GM23338 (cell line): Measurements from ENCODE around the gene MAPK6. TPM values are rescaled to one million over a fixed set of nuclear protein-coding genes. Genes with fewer than 3 reads are reported as not detected.

Experiments
- ATAC-seq: fragments of 200-7000 bp; cut with Tn5 transposase; 3 replicates; pipeline ENCODE4 v1.9.1; 2020
- DNase-seq: peaks from one replicate; pipeline ENCODE4 v3.0.0-alpha.2; 2015; ENCODE audit warnings: low spot score
- H2AFZ ChIP-seq: fragments of 200-600 bp; sonication (generic); 2 replicates; pipeline ENCODE4 v1.8.0; 2016; ENCODE audit warnings: antibody characterized with exemption, mild to moderate bottlenecking, moderate library complexity
- H3F3A ChIP-seq: fragments of 200-600 bp; sonication (generic); replicated peaks from 2 replicates; pipeline ENCODE4 v1.8.0; 2017; ENCODE audit warnings: antibody characterized with exemption, mixed run types, low read depth
- H3K27ac ChIP-seq: fragments of 200-600 bp; sonication (generic); 2 replicates; pipeline ENCODE4 v1.6.1; 2016; ENCODE audit warnings: low read depth
- H3K27me3 ChIP-seq: fragments of 200-600 bp; sonication (generic); 2 replicates; pipeline ENCODE4 v1.8.0; 2016; ENCODE audit warnings: mild to moderate bottlenecking, mixed run types, moderate library complexity; ENCODE audit not compliant: insufficient read depth
- H3K36me3 ChIP-seq: fragments of 200-600 bp; sonication (generic); 2 replicates; pipeline ENCODE4 v1.8.0; 2016; ENCODE audit warnings: mild to moderate bottlenecking; ENCODE audit not compliant: insufficient read depth
- H3K4me1 ChIP-seq: fragments of 200-600 bp; sonication (generic); 2 replicates; pipeline ENCODE4 v1.8.0; 2016; ENCODE audit warnings: mild to moderate bottlenecking, moderate library complexity; ENCODE audit not compliant: insufficient read depth
- H3K4me2 ChIP-seq: fragments of 200-600 bp; sonication (generic); 2 replicates; pipeline ENCODE4 v1.7.1; 2017; ENCODE audit warnings: mixed run types
- H3K4me3 ChIP-seq: fragments of 200-600 bp; sonication (generic); 2 replicates; pipeline ENCODE4 v1.6.1; 2016; ENCODE audit warnings: mixed run types
- H3K79me2 ChIP-seq: fragments of 200-600 bp; sonication (generic); replicated peaks from 2 replicates; pipeline ENCODE4 v1.8.0; 2017; ENCODE audit warnings: mild to moderate bottlenecking; ENCODE audit not compliant: insufficient read depth
- H3K9me2 ChIP-seq: fragments of 200-600 bp; sonication (generic); 2 replicates; pipeline ENCODE4 v1.8.0; 2017; ENCODE audit not compliant: insufficient read depth
- H4K20me1 ChIP-seq: fragments of 200-600 bp; sonication (generic); replicated peaks from 2 replicates; pipeline ENCODE4 v1.8.0; 2017; ENCODE audit warnings: mild to moderate bottlenecking; ENCODE audit not compliant: insufficient read depth
- H3K27ac Mint-ChIP-seq: 2 replicates; pipeline ENCODE4 v1.8.0; 2020; ENCODE audit warnings: inconsistent platforms, mild to moderate bottlenecking, moderate library complexity, mixed read lengths
- H3K27me3 Mint-ChIP-seq: 3 replicates; pipeline ENCODE4 v1.8.0; 2022; ENCODE audit warnings: low read depth, mild to moderate bottlenecking, moderate library complexity, mixed read lengths, inconsistent platforms; ENCODE audit not compliant: insufficient read depth, poor library complexity
- H3K36me3 Mint-ChIP-seq: 3 replicates; pipeline ENCODE4 v1.8.0; 2021; ENCODE audit warnings: low read depth, mild to moderate bottlenecking, inconsistent platforms, moderate library complexity, mixed read lengths
- H3K4me1 Mint-ChIP-seq: 3 replicates; pipeline ENCODE4 v1.8.0; 2020; ENCODE audit warnings: mild to moderate bottlenecking, inconsistent platforms, mixed read lengths
- H3K4me3 Mint-ChIP-seq: 3 replicates; pipeline ENCODE4 v1.8.0; 2021; ENCODE audit warnings: moderate library complexity, mild to moderate bottlenecking, inconsistent platforms, mixed read lengths
- H3K9me3 Mint-ChIP-seq: 3 replicates; pipeline ENCODE4 v1.8.0; 2020; ENCODE audit warnings: moderate library complexity, mild to moderate bottlenecking, inconsistent platforms, mixed read lengths
- CREB1 ChIP-seq: fragments of 250-450 bp; sonication (Bioruptor Pico); IDR thresholded peaks from 2 replicates; pipeline ENCODE4 v1.5.0; 2020; ENCODE audit warnings: low read depth, mild to moderate bottlenecking, moderate library complexity
- ETS1 ChIP-seq: IDR thresholded peaks from 2 replicates; pipeline ENCODE4 v1.6.1; 2016; ENCODE audit warnings: antibody characterized with exemption
- EZH2 ChIP-seq: fragments of 200-600 bp; sonication (generic); IDR thresholded peaks from one replicate; pipeline ENCODE4 v1.8.0; 2017; ENCODE audit warnings: antibody characterized with exemption, mild to moderate bottlenecking, low read depth; ENCODE audit not compliant: unreplicated experiment
- EZH2phosphoT487 ChIP-seq: fragments of 200-600 bp; sonication (generic); IDR thresholded peaks from one replicate; pipeline ENCODE4 v1.8.1; 2018; ENCODE audit warnings: antibody characterized with exemption; ENCODE audit not compliant: unreplicated experiment
- JUNB ChIP-seq: IDR thresholded peaks from one replicate; pipeline ENCODE4 v1.6.1; 2016; ENCODE audit warnings: antibody characterized with exemption; ENCODE audit not compliant: unreplicated experiment
- NANOG ChIP-seq: IDR thresholded peaks from 2 replicates; pipeline ENCODE4 v1.6.1; 2016; ENCODE audit warnings: antibody characterized with exemption, borderline replicate concordance
- POLR2AphosphoS5 ChIP-seq: IDR thresholded peaks from 2 replicates; pipeline ENCODE4 v1.6.1; 2016; ENCODE audit warnings: antibody characterized with exemption, low read depth
- STAT1 ChIP-seq: IDR thresholded peaks from one replicate; pipeline ENCODE4 v1.6.1; 2016; ENCODE audit warnings: antibody characterized with exemption; ENCODE audit not compliant: unreplicated experiment
- ZNF114 ChIP-seq: fragments of 250-450 bp; sonication (Bioruptor Pico); IDR thresholded peaks from 2 replicates; pipeline ENCODE4 v1.5.0; 2020; ENCODE audit warnings: mild to moderate bottlenecking, moderate library complexity
- ZNF331 ChIP-seq: fragments of 250-450 bp; sonication (Bioruptor Pico); IDR thresholded peaks from 2 replicates; pipeline ENCODE4 v1.5.0; 2020; ENCODE audit warnings: low read depth, mild to moderate bottlenecking, moderate library complexity
- ZNF462 ChIP-seq: fragments of 250-450 bp; sonication (Bioruptor Pico); IDR thresholded peaks from 2 replicates; pipeline ENCODE4 v1.5.0; 2020; ENCODE audit warnings: mild to moderate bottlenecking, moderate library complexity
- polyA plus RNA-seq: library from polyadenylated mRNA; unstranded; fragments of >200 nt; fragmentation: Nextera tagmentation; extraction: Ambion mirVana; gene quantifications from 2 replicates; pipeline ENCODE4 v1.2.1, GENCODE V29; 2016
- total RNA-seq: library from RNA; depleted of rRNA; stranded (reverse); fragments of >200 nt; shearing (Covaris generic); gene quantifications from 2 replicates; pipeline ENCODE4 v1.2.3, GENCODE V29; 2014
- TF ChIP-seq, protein P1 (sequence below), 2 experiments: fragments of 200-600 bp in 1 of 2; sonication (generic) in 1 of 2; conservative IDR thresholded peaks; 2 replicates each; pipeline versions ENCODE4 v1.5.1 to v1.6.1; 2016 to 2017; ENCODE audit warnings: antibody characterized with exemption in 2 of 2, low read depth in 2 of 2, mild to moderate bottlenecking in 2 of 2, moderate library complexity in 1 of 2
- TF ChIP-seq, protein P2 (sequence below): IDR thresholded peaks from one replicate; pipeline ENCODE4 v1.6.1; 2018; ENCODE audit warnings: antibody characterized with exemption; ENCODE audit not compliant: unreplicated experiment

MAPK6 gene
- total and polyA plus RNA-seq, 2 experiments from 2014 or later, result 40.9 to 92.3 TPM

DNA sequence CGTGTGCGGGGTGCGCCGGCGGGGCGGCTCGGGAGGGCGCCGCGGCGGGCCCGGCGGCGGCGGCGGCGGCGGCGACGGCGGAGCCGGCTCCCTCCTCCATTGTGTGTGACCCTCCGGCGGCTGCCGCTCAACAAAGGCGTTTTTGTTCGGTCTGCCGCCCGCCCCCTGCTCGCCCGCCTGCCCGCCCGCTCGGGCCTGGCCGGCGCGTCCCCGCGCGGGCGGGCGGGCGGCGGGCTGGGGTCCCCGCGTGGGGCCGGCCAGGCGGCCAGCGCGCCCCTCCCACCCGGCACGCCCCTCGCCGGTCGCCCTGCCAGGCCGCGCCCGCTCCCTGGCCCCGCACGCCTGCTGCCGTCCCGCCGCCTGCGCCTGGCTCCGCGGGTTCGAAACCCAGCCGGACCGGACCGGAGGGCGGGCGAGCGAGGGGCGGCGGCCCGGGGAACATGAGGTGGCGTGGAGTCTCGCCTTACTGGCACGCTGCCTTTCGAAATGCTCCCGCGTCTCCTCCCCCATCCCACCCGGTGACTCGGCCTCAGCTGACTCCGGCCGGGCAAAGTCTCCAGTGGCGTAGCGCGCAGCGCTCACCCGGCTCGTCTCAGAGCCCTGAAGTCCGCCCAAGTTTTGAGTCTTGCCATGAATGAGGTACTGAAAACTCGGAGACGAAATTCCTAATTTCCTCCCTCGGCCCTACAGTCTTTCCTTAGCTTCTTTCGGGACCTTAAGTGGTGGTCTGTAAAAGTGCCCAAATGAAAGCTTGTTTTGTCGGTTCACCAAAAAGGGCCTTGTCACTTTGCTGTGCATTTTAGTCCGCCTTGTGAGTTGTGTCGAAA lies 588 bp downstream of the MAPK6 start:
- ATAC-seq, result peak; percentile 51
- Mint-ChIP-seq H3K27me3 (peaks cover 27% of the 10 kb centered on the region), H3K4me1 (peaks cover 40% of the 10 kb centered on the region), H3K9me3 (peaks cover 6% of the 10 kb centered on the region; the same call in 2 of the 3 replicates), H3K27ac (peak overlapping the region; percentile 99), H3K4me3 (peak overlapping the region; percentile 92), H3K36me3 (peaks cover 3% of the 10 kb centered on the region; the same call in 2 of the 3 replicates)
- peak overlapping the region; percentile 77 for H3K4me3 ChIP-seq
- H3K27ac ChIP-seq, result peak overlapping the region; percentile 90
- peak; percentile 65 for DNase-seq
- H3K79me2 ChIP-seq, result peaks cover 50% of the 10 kb centered on the region
- TF ChIP-seq EZH2phosphoT487, result no peak
- no peak for TF ChIP-seq EZH2
- no peak for TF ChIP-seq NANOG
- TF ChIP-seq CREB1, result no peak
- TF ChIP-seq ZNF462 (CRISPR knock-in tag), result no peak
- no peak for TF ChIP-seq ZNF114 (CRISPR knock-in tag)
- no peak for TF ChIP-seq ZNF331 (CRISPR knock-in tag)
- TF ChIP-seq, protein P1, sequence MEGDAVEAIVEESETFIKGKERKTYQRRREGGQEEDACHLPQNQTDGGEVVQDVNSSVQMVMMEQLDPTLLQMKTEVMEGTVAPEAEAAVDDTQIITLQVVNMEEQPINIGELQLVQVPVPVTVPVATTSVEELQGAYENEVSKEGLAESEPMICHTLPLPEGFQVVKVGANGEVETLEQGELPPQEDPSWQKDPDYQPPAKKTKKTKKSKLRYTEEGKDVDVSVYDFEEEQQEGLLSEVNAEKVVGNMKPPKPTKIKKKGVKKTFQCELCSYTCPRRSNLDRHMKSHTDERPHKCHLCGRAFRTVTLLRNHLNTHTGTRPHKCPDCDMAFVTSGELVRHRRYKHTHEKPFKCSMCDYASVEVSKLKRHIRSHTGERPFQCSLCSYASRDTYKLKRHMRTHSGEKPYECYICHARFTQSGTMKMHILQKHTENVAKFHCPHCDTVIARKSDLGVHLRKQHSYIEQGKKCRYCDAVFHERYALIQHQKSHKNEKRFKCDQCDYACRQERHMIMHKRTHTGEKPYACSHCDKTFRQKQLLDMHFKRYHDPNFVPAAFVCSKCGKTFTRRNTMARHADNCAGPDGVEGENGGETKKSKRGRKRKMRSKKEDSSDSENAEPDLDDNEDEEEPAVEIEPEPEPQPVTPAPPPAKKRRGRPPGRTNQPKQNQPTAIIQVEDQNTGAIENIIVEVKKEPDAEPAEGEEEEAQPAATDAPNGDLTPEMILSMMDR (conservative IDR thresholded peaks at IDR 0.05; ENCODE audit: low read depth in 2 of 2), result no peak
- TF ChIP-seq STAT1, result no peak
- no peak for TF ChIP-seq JUNB
- no peak for TF ChIP-seq ETS1
- TF ChIP-seq POLR2AphosphoS5, result no peak
- TF ChIP-seq, protein P2, sequence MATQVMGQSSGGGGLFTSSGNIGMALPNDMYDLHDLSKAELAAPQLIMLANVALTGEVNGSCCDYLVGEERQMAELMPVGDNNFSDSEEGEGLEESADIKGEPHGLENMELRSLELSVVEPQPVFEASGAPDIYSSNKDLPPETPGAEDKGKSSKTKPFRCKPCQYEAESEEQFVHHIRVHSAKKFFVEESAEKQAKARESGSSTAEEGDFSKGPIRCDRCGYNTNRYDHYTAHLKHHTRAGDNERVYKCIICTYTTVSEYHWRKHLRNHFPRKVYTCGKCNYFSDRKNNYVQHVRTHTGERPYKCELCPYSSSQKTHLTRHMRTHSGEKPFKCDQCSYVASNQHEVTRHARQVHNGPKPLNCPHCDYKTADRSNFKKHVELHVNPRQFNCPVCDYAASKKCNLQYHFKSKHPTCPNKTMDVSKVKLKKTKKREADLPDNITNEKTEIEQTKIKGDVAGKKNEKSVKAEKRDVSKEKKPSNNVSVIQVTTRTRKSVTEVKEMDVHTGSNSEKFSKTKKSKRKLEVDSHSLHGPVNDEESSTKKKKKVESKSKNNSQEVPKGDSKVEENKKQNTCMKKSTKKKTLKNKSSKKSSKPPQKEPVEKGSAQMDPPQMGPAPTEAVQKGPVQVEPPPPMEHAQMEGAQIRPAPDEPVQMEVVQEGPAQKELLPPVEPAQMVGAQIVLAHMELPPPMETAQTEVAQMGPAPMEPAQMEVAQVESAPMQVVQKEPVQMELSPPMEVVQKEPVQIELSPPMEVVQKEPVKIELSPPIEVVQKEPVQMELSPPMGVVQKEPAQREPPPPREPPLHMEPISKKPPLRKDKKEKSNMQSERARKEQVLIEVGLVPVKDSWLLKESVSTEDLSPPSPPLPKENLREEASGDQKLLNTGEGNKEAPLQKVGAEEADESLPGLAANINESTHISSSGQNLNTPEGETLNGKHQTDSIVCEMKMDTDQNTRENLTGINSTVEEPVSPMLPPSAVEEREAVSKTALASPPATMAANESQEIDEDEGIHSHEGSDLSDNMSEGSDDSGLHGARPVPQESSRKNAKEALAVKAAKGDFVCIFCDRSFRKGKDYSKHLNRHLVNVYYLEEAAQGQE, result no peak
- H3F3A ChIP-seq, result no peaks in the 10 kb centered on the region
- H3K4me2 ChIP-seq, result peak overlapping the region; percentile 84
- H4K20me1 ChIP-seq, result peaks cover 14% of the 10 kb centered on the region
- no peak overlapping the region for H2AFZ ChIP-seq
- H3K36me3 ChIP-seq, result no peaks in the 10 kb centered on the region
- H3K9me2 ChIP-seq, result no peaks in the 10 kb centered on the region
- no peaks in the 10 kb centered on the region for H3K27me3 ChIP-seq
- peaks cover 33% of the 10 kb centered on the region for H3K4me1 ChIP-seq
